Esophagus (tissue), 2 donors: ENCODE results near the gene SORCS2. TPM values are rescaled to one million over a fixed set of nuclear protein-coding genes. Genes with fewer than 3 reads are reported as not detected.

Experiments used
- H3K27ac ChIP-seq, 2 donors: one replicate each; pipeline ENCODE4 v1.5.1; 2013; ENCODE audit warnings: low read depth in 2 of 2, mild to moderate bottlenecking in 2 of 2, inconsistent platforms in 1 of 2, low read length in 1 of 2, moderate library complexity in 1 of 2
- H3K27me3 ChIP-seq, 2 donors: one replicate each; pipeline ENCODE4 v1.6.1; 2013; ENCODE audit warnings: low read length in 2 of 2, control low read depth in 1 of 2, mild to moderate bottlenecking in 1 of 2; ENCODE audit not compliant: insufficient read depth in 2 of 2, control insufficient read depth in 1 of 2
- H3K36me3 ChIP-seq, 2 donors: one replicate each; pipeline ENCODE4 v1.6.1; 2013; ENCODE audit warnings: low read length in 1 of 2; ENCODE audit not compliant: control insufficient read depth in 2 of 2, insufficient read depth in 2 of 2
- H3K4me1 ChIP-seq, 2 donors: one replicate each; pipeline ENCODE4 v1.6.1; 2013; ENCODE audit warnings: low read length in 1 of 2; ENCODE audit not compliant: control insufficient read depth in 2 of 2, insufficient read depth in 2 of 2
- H3K4me3 ChIP-seq, 2 donors: one replicate each; pipeline ENCODE4 v1.5.1; 2013; ENCODE audit warnings: low read length in 2 of 2, mild to moderate bottlenecking in 2 of 2, low read depth in 1 of 2, moderate library complexity in 1 of 2
- H3K9me3 ChIP-seq, 2 donors: one replicate each; pipeline ENCODE4 v1.6.1; 2013; ENCODE audit warnings: mild to moderate bottlenecking in 2 of 2, low read depth in 1 of 2, low read length in 1 of 2, moderate library complexity in 1 of 2; ENCODE audit not compliant: control insufficient read depth in 2 of 2, insufficient read depth in 1 of 2
- WGBS, 2 donors: extraction: QIAGEN DNeasy Blood & Tissue Kit; methylation state at CpG; one replicate each; pipeline ENCODE4 v1.1.7; 2013; 5-methylcytosine and 5-hydroxymethylcytosine counted together
- polyA plus RNA-seq, 2 donors: library from polyadenylated mRNA; stranded (reverse); fragments of 200-250 nt; gene quantifications; one replicate each; pipeline ENCODE4 v1.2.3, GENCODE V29; 2013
- donor health status: healthy with polysubstance abuse.
- donor health status: Bipolar disorder and iron deficiency.

The SORCS2 gene
- polyA plus RNA-seq, 2 donors = 1.1 to 1.2 TPM

DNA sequence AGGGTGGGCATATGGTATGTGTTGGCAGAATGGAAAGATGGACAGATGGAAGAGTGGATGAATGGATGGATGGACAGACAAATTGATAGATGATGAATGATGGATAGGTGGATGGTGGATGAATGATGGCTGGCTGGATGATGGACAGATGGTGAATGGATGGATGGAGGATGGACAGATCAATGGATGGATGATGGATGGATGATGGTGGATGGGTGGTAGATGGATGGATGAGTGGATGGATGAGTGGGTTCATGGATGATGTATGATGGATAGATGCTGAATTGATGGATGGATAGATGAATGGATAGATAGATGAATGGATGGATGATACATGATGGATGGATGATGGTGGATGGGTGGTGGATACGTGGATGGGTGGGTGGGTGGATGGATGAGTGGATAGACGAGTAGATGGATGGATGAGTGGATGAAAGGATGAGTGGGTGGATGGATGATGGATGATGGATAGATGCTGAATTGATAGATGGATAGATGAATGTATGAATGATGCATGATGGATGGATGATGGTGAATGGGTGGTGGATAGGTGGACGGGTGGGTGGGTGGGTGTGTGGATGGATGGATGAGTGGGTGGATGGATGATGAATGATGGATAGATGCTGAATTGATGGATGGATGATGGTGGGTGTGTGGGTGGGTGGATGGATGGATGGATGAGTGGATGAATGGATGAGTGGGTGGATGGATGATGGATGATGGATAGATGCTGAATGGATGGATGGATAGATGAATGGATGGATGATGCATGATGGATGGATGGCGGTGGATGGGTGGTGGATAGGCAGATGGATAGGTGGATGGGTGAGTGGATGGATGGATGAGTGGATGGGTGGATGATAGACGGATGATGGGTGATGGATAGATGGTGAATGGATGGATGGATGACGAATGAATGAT is 497.7 kb downstream of the SORCS2 start:
- Histone ChIP-seq H3K4me1 (no peaks in the 10 kb centered on the region), H3K27me3 (no peaks in the 10 kb centered on the region), H3K27ac (no peak overlapping the region), H3K36me3 (no peaks in the 10 kb centered on the region), H3K9me3 (no peaks in the 10 kb centered on the region), H3K4me3 (no peak overlapping the region)
- 82 to 88% methylated on average over 6 of the region's 6 CpGs for WGBS, 2 donors

DNA sequence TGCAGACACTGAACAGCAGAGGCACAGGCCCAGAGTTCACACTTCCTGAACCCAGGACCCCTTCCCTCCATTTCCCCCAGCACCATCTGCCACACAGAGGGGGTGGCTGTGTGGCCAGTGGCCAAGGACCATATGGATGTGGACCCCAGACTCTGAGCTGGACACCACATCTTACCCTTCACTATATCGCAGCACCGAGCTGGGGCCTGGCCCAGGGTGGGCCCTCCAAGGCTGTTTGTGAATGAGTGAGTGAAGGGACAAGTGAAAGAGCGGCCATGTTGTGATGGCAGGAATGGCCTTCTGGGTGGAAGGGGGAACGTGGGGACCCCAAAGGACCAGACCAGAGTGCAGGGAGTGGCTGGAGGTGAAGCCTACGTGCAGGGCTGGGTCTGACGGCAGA is 498.7 kb downstream of the SORCS2 start:
- no peaks in the 10 kb centered on the region for H3K4me1 ChIP-seq
- 88% methylated on average over 6 of the region's 6 CpGs for WGBS, 2 donors

DNA sequence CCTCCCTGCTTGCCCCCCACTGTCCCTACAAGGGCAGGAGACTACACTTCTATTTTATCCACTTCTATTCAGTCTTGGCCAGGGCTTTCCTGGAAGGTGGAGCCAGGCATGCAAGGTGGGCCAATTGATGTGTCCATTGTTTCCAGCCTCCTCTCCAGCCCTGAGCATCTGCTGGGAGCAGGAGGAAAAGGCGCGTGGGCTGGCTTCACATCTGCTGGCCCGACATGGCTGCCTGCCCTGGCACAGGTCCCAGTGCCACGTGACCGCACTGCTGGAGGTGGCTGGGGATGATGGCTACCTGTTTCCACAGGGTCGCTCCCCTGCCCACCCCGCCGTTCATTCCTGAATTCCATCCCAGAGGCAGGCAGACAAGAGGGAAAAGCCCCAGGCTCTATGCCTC is 499.6 kb downstream of the SORCS2 start:
- Histone ChIP-seq H3K27me3 (no peaks in the 10 kb centered on the region), H3K27ac (no peak overlapping the region), H3K4me3 (no peak overlapping the region), H3K9me3 (peaks cover 0 to 1% of the 10 kb centered on the region in 2 donors), H3K4me1 (no peaks in the 10 kb centered on the region), H3K36me3 (no peaks in the 10 kb centered on the region)
- WGBS, 2 donors = 50 to 57% methylated on average over 8 of the region's 8 CpGs

More for the DNA sequence above, 498.7 kb downstream of the SORCS2 start:
- Histone ChIP-seq H3K27me3 (no peaks in the 10 kb centered on the region), H3K36me3 (no peaks in the 10 kb centered on the region), H3K9me3 (no peaks in the 10 kb centered on the region), H3K4me3 (no peak overlapping the region), H3K27ac (no peak overlapping the region)

DNA sequence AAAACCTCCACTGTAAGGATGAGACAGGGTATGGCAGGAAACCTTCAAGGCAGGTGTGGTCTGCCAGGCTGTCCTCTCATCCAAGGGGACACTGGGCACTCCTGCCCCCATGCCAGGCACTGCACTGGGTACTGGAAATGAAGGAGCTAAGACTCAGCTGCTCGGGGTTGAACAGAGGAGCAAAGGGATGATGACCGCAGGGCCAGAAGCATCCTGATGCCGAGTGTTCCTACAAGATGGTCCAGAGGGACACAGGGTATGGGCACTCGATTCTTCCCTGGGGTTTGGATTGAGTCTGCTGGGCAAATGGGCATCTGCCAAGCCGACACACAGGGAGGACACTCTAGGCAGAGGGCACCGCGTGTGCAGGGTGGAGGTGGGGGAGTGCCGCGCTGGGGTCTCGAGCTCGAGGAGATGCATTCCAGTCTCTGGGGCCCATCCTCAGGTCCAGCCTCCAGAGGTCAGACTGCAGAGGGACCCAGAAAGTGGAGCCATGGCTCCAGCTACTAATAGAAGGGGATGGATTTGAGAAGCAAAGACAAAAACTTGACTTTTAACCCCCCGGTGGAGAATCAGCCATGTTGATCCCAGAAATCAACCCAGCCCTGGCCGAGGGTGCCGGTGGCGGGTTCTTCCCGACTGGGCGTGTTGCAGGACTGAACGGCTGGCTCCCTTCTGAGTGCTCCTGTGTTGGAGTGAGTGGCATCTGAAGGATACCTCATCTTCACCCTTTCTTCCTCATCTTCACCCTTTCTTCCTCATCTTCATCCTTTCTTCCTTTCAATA is 500.3 kb downstream of the SORCS2 start:
- Histone ChIP-seq H3K27ac (no peak overlapping the region), H3K36me3 (no peaks in the 10 kb centered on the region), H3K4me3 (no peak overlapping the region), H3K9me3 (peaks cover 0 to 1% of the 10 kb centered on the region in 2 donors), H3K27me3 (no peaks in the 10 kb centered on the region), H3K4me1 (no peaks in the 10 kb centered on the region)
- 89 to 91% methylated on average over 18 of the region's 18 CpGs for WGBS, 2 donors

DNA sequence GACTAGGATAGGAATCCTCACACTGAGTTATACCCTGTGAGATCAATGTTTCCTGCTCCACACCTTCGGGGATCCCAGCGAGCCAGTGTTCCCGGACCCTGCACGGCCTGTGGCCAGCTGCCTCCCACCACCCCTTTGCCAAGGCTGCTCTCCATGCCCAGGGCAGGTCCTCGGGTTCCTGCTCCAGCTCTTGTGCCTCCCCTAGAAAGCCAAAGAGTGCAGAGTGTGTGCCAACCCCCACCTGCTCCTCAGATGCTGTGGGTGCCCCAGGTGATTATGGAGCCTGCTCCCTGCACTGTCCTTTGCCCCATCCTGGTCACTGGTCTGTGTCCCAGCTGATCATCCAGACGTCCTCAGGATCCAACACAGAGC is 500.9 kb downstream of the SORCS2 start:
- Histone ChIP-seq H3K4me3 (no peak overlapping the region), H3K4me1 (no peaks in the 10 kb centered on the region), H3K27me3 (no peaks in the 10 kb centered on the region), H3K9me3 (peaks cover 0 to 1% of the 10 kb centered on the region in 2 donors), H3K36me3 (no peaks in the 10 kb centered on the region), H3K27ac (no peak overlapping the region)
- 63 to 85% methylated on average over 6 of the region's 6 CpGs for WGBS, 2 donors

DNA sequence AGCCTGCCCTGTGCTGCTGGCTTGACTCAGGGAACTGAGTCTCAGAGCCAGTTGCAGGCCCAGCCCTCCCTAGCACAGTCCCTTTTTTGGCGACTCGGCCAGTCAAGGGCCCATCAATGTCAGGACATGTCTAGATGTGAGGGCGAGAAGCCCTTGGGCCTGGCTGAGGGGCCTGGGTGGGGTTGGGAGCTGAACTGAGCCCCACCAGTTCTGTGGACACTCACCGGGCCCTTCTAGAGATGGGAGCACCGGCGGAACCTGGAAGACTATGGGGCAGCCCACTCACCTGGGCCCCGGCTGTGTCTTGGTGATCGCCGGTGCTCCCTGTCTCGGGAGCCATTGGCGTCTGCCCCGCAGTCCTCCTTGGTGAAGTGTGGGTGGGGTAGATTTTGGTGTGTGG is 501.4 kb downstream of the SORCS2 start:
- Histone ChIP-seq H3K9me3 (peaks cover 0 to 1% of the 10 kb centered on the region in 2 donors), H3K27me3 (no peaks in the 10 kb centered on the region), H3K27ac (no peak overlapping the region), H3K4me1 (no peaks in the 10 kb centered on the region), H3K36me3 (no peaks in the 10 kb centered on the region), H3K4me3 (no peak overlapping the region)
- WGBS, 2 donors = 92 to 94% methylated on average over 12 of the region's 12 CpGs

DNA sequence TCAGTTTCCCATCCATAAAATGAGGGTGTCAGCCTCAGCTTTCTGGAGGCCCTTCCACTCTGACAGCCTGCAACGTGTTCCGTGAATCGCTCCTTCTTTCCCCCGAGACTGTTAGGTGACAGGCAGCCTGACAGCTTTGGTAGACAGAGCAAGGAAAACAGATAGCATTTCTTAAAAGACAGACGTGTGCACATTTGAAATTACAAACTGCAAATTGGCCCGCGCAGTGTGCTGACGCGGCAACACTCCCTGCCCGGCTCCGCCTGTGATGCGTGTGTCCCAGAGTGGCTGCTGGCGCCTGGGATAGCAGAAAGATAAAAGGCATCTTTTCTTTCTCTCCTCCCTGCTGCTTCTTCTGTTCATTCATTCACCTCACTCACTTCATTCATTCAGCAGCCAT is 502.0 kb downstream of the SORCS2 start:
- H3K36me3 ChIP-seq = no peaks in the 10 kb centered on the region
- no peak overlapping the region for H3K4me3 ChIP-seq
- H3K27me3 ChIP-seq = no peaks in the 10 kb centered on the region
- 80 to 84% methylated on average over 13 of the region's 13 CpGs for WGBS, 2 donors
- no peaks in the 10 kb centered on the region for H3K4me1 ChIP-seq
- H3K9me3 ChIP-seq = peaks cover 0 to 1% of the 10 kb centered on the region in 2 donors
- no peak overlapping the region for H3K27ac ChIP-seq

DNA sequence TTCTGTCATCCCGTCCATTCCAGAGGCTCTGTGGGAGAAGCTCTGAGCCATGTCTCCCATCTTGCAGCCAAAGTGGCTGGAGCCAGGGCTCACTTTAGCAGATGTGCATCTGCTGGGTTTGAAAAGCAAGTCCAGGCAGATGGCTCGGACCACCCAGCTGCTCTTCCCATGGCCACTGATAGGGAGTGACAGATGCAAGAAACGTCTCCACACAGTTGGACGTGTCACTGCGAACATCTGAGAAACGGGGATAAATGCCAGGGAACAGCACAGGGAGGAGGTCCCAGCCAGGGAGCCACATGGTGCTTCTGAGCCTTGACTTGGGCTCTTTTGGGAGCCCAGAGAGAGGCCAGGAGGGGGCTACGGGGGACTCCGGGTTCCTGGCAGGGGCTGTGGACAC is 505.0 kb downstream of the SORCS2 start:
- no peaks in the 10 kb centered on the region for H3K4me1 ChIP-seq
- 61% methylated on average over 8 of the region's 8 CpGs for WGBS, 2 donors
- no peak overlapping the region for H3K4me3 ChIP-seq
- H3K27me3 ChIP-seq = no peaks in the 10 kb centered on the region
- no peak overlapping the region for H3K27ac ChIP-seq
- H3K9me3 ChIP-seq = peaks cover 0 to 1% of the 10 kb centered on the region in 2 donors
- H3K36me3 ChIP-seq = no peaks in the 10 kb centered on the region

DNA sequence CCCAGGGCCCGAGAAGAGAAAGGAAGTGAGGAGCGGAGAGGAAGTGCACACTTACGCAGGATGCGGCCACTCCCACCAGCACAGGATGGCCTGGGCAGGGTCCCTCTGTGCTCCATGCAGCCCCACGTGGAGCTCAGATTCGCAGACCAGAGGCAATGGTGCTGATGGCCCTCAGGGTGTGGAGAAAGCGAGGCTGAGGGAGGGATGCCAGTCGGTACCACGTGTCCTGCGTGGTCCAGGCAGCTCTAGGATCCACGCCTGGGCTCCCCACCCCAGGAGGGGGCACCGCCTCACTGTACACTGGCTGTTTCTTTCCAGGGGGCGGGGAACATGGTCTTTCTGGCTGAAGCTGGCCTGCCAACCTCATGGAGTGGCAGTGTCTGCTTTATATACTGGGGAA is 505.5 kb downstream of the SORCS2 start:
- WGBS, 2 donors = 75 to 81% methylated on average over 13 of the region's 13 CpGs
- Histone ChIP-seq H3K36me3 (no peaks in the 10 kb centered on the region), H3K27me3 (no peaks in the 10 kb centered on the region), H3K27ac (no peak overlapping the region), H3K4me1 (no peaks in the 10 kb centered on the region), H3K4me3 (no peak overlapping the region), H3K9me3 (peaks cover 0 to 1% of the 10 kb centered on the region in 2 donors)
